NCI-H460 (cell line): ENCODE measurements around the gene MYADML2. TPM values are rescaled to one million over a fixed set of nuclear protein-coding genes. Genes with fewer than 3 reads are reported as not detected.

Experiments used
- DNase-seq: peaks from one replicate; pipeline ENCODE4 v3.0.0-alpha.2; 2016; ENCODE audit warnings: low read depth; ENCODE audit errors: extremely low read depth
- total RNA-seq: library from RNA; depleted of rRNA; stranded (reverse); fragments of >200 nt; shearing (Covaris generic); gene quantifications from 2 replicates; pipeline ENCODE4 v1.2.3, GENCODE V29; 2014

The MYADML2 gene
- total RNA-seq, 1 experiment from 2014 or later, result not detected

GRCh38 chr17:81978524-81979298 lies 31.7 kb upstream of the MYADML2 start:
- no peak for DNase-seq

- peak; percentile 89 for DNase-seq
These were observed 30.3 kb upstream of the MYADML2 start, which contains the start of gene ASPSCR1 for GRCh38 chr17:81977211-81977808. Gene ASPSCR1, plus strand, starts transcription at chr17:81977629. Its CDS starts 18 bp downstream, at chr17:81977647.

GRCh38 chr17:81976332-81977210 lies 29.5 kb upstream of the MYADML2 start:
- DNase-seq, result no peak

GRCh38 chr17:81973432-81973831 lies 26.4 kb upstream of the MYADML2 start:
- DNase-seq, result no peak

- no peak for DNase-seq
These were observed 22.1 kb upstream of the MYADML2 start for GRCh38 chr17:81968850-81969812.

- no peak for DNase-seq
These were observed 21.3 kb upstream of the MYADML2 start for GRCh38 chr17:81968396-81968745.

GRCh38 chr17:81967533-81968395 lies 20.7 kb upstream of the MYADML2 start:
- DNase-seq, result no peak

GRCh38 chr17:81967244-81967532 lies 20.2 kb upstream of the MYADML2 start:
- no peak for DNase-seq

GRCh38 chr17:81966343-81967243 lies 19.6 kb upstream of the MYADML2 start:
- no peak for DNase-seq

GRCh38 chr17:81964081-81964849 lies 17.2 kb upstream of the MYADML2 start:
- DNase-seq, result no peak

GRCh38 chr17:81962499-81963441 lies 15.7 kb upstream of the MYADML2 start:
- DNase-seq, result no peak

GRCh38 chr17:81961521-81962498 lies 14.8 kb upstream of the MYADML2 start:
- DNase-seq, result no peak

- no peak for DNase-seq
These were observed 14.1 kb upstream of the MYADML2 start, which contains the start of gene NOTUM for GRCh38 chr17:81961087-81961511. Gene NOTUM, minus strand, starts transcription at chr17:81961187. Its CDS starts 278 bp downstream, at chr17:81960909.

- no peak for DNase-seq
These were observed 13.3 kb upstream of the MYADML2 start for GRCh38 chr17:81960130-81960958.
